Activated B cell treated with CpG ODN at 0.5 μM for 24 hours (primary cell): ENCODE results near the gene SZRD1. TPM values are rescaled to one million over a fixed set of nuclear protein-coding genes. Genes with fewer than 3 reads are reported as not detected.

Experiments used
- ATAC-seq: fragments of 200-7000 bp; cut with Tn5 transposase; one replicate; pipeline ENCODE4 v1.10.0; 2021; ENCODE audit warnings: low read depth, mild to moderate bottlenecking, moderate library complexity
- CTCF ChIA-PET: fragments of 350-600 bp; sonication (Branson Sonifier 250); formaldehyde crosslinking; loops from one replicate; lab custom pipeline; 2021; ENCODE audit warnings: antibody characterized with exemption; lab: Charles Lee
- POLR2A ChIA-PET: fragments of 350-600 bp; sonication (Branson Sonifier 250); formaldehyde crosslinking; loops from one replicate; lab custom pipeline; 2021; ENCODE audit warnings: antibody characterized with exemption; lab: Charles Lee
- DNase-seq: peaks from one replicate; pipeline ENCODE4 v3.0.0; 2022
- H3K27ac Mint-ChIP-seq: one replicate; pipeline ENCODE4 v1.8.0; 2020; ENCODE audit warnings: mixed read lengths
- H3K27me3 Mint-ChIP-seq: one replicate; pipeline ENCODE4 v1.8.0; 2021; ENCODE audit warnings: mixed read lengths
- H3K36me3 Mint-ChIP-seq: one replicate; pipeline ENCODE4 v1.8.0; 2021; ENCODE audit warnings: low read depth, mixed read lengths
- H3K4me1 Mint-ChIP-seq: one replicate; pipeline ENCODE4 v1.8.0; 2021; ENCODE audit warnings: mixed read lengths
- H3K4me3 Mint-ChIP-seq: one replicate; pipeline ENCODE4 v1.8.0; 2020; ENCODE audit warnings: mild to moderate bottlenecking, mixed read lengths
- H3K9me3 Mint-ChIP-seq: one replicate; pipeline ENCODE4 v1.8.0; 2020; ENCODE audit warnings: mixed read lengths
- CTCF ChIP-seq: fragments of 200-600 bp; IDR thresholded peaks from one replicate; pipeline ENCODE4 v1.8.0; 2022; ENCODE audit warnings: antibody characterized with exemption, mild to moderate bottlenecking
- intact Hi-C: fragments of 100-400 bp; cut with micrococcal nuclease; formaldehyde crosslinking; loops from one replicate; pipeline ENCODE4 v1.15.1; 2024
- total RNA-seq: library from RNA; stranded (reverse); gene quantifications from 2 replicates; pipeline ENCODE4 v1.2.3, GENCODE V29; 2022

Gene SZRD1
- total RNA-seq, 1 donor from 2014 or later, result 184 TPM

- ChIA-PET CTCF (no interaction called here), POLR2A (no interaction called here)
- no peak overlapping the region for H3K4me3 Mint-ChIP-seq
- ATAC-seq (no peak), DNase-seq (no peak)
- peaks cover 71% of the 10 kb centered on the region for H3K36me3 Mint-ChIP-seq
- intact Hi-C loops, result no loop called here
- TF ChIP-seq CTCF, result no peak
- H3K27me3 Mint-ChIP-seq, result no peaks in the 10 kb centered on the region
- H3K27ac Mint-ChIP-seq, result no peak overlapping the region
- peaks cover 11% of the 10 kb centered on the region for H3K4me1 Mint-ChIP-seq
- no peaks in the 10 kb centered on the region for H3K9me3 Mint-ChIP-seq
Measured at GRCh38 chr1:16397120-16397519, 30.1 kb downstream of the SZRD1 start.

GRCh38 chr1:16398371-16398953 is 31.4 kb downstream of the SZRD1 start:
- CTCF ChIA-PET, result no interaction called here
- H3K27ac Mint-ChIP-seq, result peak overlapping the region; percentile 25
- peaks cover 58% of the 10 kb centered on the region for H3K36me3 Mint-ChIP-seq

GRCh38 chr1:16402742-16403141 is 35.7 kb downstream of the SZRD1 start:
- ChIA-PET CTCF (no interaction called here), POLR2A (interaction anchor here (0.6 to 0.7 kb wide), 2 partner anchors 40 to 57 kb away, joined by 3 to 4 read pairs; no protein-coding TSS in a partner anchor)
- Mint-ChIP-seq H3K36me3 (peaks cover 18% of the 10 kb centered on the region), H3K27ac (no peak overlapping the region), H3K9me3 (no peaks in the 10 kb centered on the region), H3K27me3 (no peaks in the 10 kb centered on the region), H3K4me3 (no peak overlapping the region), H3K4me1 (no peaks in the 10 kb centered on the region)
- DNase-seq (no peak), ATAC-seq (no peak)
- intact Hi-C loops, result loop anchor here (5.0 kb wide), 1 partner anchor 35 kb away; the partner anchor contains the start of gene SZRD1
- no peak for TF ChIP-seq CTCF

More at GRCh38 chr1:16398371-16398953, 31.4 kb downstream of the SZRD1 start:
- ATAC-seq, result no peak
- TF ChIP-seq CTCF, result no peak
- intact Hi-C loops, result no loop called here
- DNase-seq, result no peak
- Mint-ChIP-seq H3K4me3 (no peak overlapping the region), H3K27me3 (no peaks in the 10 kb centered on the region), H3K4me1 (no peaks in the 10 kb centered on the region), H3K9me3 (no peaks in the 10 kb centered on the region)
- POLR2A ChIA-PET, result no interaction called here

- no peaks in the 10 kb centered on the region for H3K27me3 Mint-ChIP-seq
- DNase-seq (no peak), ATAC-seq (no peak)
- ChIA-PET POLR2A (interaction anchor here (0.6 to 0.7 kb wide), 2 partner anchors 21 to 732 kb away, joined by 3 to 5 read pairs; no protein-coding TSS in a partner anchor), CTCF (no interaction called here)
- no peaks in the 10 kb centered on the region for H3K9me3 Mint-ChIP-seq
- intact Hi-C loops, result no loop called here
- no peak overlapping the region for H3K27ac Mint-ChIP-seq
- TF ChIP-seq CTCF, result no peak
- H3K4me3 Mint-ChIP-seq, result no peak overlapping the region
- no peaks in the 10 kb centered on the region for H3K36me3 Mint-ChIP-seq
- peaks cover 5% of the 10 kb centered on the region for H3K4me1 Mint-ChIP-seq
Measured at GRCh38 chr1:16405441-16405840, 38.4 kb downstream of the SZRD1 start.

DNA sequence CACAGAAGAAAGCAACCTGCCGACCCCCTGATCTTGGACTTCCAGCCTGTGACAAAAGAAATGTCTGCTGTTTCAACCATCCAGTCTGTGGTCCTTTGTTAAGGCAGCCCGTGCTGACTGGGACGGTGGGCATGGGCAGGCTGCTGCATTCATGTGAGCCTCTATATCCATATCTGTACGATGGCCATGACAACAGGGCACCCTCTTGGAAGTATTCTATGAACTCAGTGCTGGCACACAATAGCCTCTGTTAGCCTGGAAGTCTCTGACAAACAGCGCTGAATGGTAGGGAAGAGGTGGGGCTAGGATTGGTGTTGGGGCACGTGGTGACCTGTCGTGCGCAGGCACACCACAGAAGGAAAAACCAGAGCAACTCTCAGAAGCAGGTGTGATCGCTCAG is 39.8 kb downstream of the SZRD1 start:
- Mint-ChIP-seq H3K4me3 (no peak overlapping the region), H3K4me1 (peaks cover 5% of the 10 kb centered on the region), H3K36me3 (no peaks in the 10 kb centered on the region), H3K9me3 (no peaks in the 10 kb centered on the region), H3K27me3 (no peaks in the 10 kb centered on the region), H3K27ac (no peak overlapping the region)
- POLR2A ChIA-PET, result interaction anchor here (1.2 kb wide), 1 partner anchor 82 kb away, joined by 3 read pairs; no protein-coding TSS in a partner anchor
- intact Hi-C loops, result no loop called here
- no peak for DNase-seq
- CTCF ChIA-PET, result no interaction called here
- no peak for ATAC-seq
- TF ChIP-seq CTCF, result no peak
